HG03135 (cell line): Measurements from ENCODE around the gene ZNF236.

Source experiments
- ATAC-seq: cut with Tn5 transposase; IDR thresholded peaks from one replicate; pipeline ENCODE4 v1.9.1; 2021; ENCODE audit warnings: mild to moderate bottlenecking, moderate library complexity; ENCODE audit not compliant: unreplicated experiment

Gene ZNF236

DNA sequence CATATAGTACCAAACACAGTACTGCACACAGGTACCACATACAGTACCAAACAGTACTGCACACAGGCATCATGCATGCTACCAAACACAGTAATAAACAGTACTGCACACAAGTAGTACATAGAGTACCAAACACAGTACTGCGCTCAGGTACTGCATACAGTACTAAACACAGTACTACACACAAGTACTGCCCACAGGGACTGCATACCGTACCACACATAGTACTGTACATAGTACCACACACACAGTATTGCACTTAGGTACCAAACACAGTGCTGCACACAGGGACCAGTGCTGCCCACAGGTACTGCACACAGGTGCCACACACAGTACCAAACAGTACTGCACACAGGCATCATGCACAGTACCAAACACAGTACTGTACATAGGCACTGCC is 74.9 kb downstream of the ZNF236 start:
- ATAC-seq = no peak

- no peak for ATAC-seq
Measured at GRCh38 chr18:76903386-76903785, 81.0 kb downstream of the ZNF236 start.

GRCh38 chr18:76905821-76906220 is 83.5 kb downstream of the ZNF236 start:
- ATAC-seq = no peak

GRCh38 chr18:76908277-76908676 is 85.9 kb downstream of the ZNF236 start:
- no peak for ATAC-seq

GRCh38 chr18:76909439-76909838 is 87.1 kb downstream of the ZNF236 start:
- no peak for ATAC-seq

DNA sequence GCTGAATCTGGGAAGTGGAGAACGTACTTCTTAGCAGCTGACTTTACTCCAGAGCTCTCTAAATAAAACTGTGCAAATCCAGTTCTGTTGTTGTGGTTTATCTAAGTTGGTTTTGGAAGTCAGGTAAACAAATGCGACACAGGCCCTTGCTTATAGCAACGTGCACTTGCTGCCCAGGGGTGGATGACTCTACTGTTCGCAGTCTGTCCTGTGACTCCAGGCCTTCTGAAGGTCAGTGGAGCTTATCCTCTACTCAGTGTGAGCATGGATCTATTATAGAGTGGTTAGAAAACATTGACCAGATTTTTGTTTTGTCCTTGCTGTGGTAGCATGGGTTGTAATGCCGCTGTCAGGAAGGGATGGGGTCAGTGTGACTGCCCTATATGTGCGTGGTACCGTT is 89.1 kb downstream of the ZNF236 start:
- ATAC-seq = no peak

- ATAC-seq = no peak
Measured at GRCh38 chr18:76913583-76913982, 91.2 kb downstream of the ZNF236 start.

DNA sequence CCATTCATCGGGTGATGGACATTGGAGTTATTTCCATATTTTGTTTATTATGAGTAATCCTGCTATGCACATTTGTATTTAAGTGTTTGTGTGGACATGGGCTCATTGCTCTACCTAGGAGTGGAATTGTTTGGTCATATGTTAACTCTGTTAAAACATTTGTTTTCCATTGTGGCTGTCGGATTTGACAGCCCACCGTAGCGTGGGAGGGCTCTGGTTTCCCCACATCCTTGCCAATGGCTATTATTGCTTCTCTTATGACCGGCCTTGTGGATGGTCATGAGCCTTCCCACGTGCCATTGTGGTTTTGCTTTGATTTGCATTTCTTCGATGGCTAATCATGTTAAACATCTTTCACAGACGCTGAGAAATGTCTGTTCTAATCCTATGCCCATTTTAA is 92.0 kb downstream of the ZNF236 start:
- ATAC-seq = no peak

DNA sequence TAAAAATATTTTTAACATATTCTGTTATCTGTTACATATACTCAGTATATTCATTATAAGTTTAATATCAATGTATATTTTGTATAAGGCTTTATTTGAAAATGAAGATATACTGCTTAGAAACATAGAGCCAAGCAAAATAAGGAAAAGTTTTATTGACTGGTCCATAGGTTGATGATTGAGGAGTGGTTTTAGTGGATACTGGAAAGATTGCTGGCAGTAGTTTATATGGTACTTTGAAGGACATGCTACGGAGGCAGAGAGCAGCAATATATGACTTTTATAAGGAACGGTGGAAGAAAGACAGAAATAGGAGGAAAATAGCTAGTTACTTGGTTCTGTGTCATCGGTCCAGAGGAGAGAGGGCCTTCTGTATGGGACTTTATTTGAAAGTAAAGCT is 92.4 kb downstream of the ZNF236 start:
- no peak for ATAC-seq

DNA sequence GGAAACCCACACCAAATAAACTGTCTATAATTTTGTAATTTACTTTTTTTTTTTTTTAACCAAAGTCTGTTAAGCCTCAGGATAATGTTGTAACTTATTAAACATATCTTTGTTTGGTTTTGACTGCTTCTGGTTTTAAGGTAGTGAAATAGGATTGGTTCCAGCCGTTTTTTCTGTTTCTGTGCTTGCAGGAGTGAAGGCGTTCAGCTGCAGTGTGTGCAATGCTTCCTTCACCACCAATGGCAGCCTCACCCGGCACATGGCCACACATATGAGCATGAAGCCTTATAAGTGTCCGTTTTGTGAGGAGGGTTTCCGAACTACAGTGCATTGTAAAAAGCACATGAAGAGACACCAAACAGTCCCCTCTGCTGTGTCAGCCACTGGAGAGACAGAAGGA is 93.1 kb downstream of the ZNF236 start:
- no peak for ATAC-seq

GRCh38 chr18:76920974-76921373 is 98.6 kb downstream of the ZNF236 start:
- no peak for ATAC-seq

DNA sequence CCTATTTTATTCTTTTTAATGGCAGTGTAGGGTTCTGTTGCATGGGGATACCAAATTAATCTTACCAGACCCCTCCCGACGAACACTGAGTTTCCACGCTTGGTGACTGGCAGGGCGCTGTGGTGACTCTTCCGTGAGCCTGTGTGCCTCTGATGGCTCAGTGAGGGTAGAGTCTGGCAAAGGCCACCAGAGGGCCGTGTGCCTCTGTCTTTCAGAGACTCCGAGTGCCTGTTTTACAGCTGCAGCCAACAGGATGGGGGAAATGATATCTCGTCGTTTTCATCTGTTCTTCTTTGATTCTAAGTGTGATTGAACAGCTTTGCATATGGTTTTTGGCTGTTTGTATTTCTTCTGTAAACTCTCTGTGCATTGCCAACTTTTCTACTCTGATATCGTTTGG is 99.8 kb downstream of the ZNF236 start:
- ATAC-seq = peak; percentile 99

DNA sequence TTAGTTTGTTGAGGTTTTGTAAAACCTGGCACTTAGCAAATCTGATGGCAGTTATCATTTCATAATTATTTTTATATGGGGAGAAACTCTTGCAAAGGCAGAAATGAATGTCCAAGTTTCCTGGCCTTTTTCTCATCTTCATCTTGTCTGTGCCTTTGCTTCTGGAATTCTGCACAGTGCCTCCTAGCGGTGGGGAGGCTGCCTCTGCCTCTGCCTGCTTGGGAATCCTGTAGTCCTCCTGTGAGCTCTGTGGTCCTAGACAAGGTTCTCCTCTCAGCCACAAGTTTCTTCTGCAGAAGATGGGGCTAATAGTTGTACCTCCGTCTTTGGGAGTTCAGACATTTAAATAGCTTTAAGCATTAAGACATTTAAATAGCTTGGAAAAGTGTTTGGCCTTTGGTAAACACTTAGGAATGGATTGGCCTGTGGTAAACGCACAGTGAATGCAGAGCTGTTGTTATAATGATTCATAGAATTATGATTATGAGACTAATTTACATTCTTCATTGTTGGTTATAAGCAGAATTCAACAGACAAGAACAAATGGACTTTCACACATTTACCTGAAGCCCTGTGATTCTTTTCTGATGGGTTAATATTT is 101.2 kb downstream of the ZNF236 start:
- ATAC-seq = no peak

DNA sequence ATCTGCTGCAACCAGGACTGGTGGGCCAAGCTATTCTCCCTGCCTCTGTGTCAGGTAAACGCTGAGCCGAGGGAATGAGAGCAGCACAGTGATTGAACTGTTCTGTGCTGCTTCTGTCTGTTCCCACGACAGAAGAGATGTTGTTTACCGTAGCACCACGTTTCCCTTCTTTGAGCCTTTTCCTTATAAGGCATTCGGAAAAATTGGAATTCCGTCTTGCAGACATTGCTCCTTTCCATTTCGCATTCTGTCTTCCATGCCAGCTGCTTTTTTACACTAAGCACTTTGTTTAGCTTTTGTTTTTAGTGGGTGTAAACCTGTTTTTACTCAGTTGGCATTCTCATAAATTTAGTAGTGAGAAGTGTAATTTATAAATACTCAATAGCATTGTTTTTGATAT is 103.1 kb downstream of the ZNF236 start:
- ATAC-seq = no peak

- no peak for ATAC-seq
Measured at GRCh38 chr18:76927223-76927725, 104.9 kb downstream of the ZNF236 start.

DNA sequence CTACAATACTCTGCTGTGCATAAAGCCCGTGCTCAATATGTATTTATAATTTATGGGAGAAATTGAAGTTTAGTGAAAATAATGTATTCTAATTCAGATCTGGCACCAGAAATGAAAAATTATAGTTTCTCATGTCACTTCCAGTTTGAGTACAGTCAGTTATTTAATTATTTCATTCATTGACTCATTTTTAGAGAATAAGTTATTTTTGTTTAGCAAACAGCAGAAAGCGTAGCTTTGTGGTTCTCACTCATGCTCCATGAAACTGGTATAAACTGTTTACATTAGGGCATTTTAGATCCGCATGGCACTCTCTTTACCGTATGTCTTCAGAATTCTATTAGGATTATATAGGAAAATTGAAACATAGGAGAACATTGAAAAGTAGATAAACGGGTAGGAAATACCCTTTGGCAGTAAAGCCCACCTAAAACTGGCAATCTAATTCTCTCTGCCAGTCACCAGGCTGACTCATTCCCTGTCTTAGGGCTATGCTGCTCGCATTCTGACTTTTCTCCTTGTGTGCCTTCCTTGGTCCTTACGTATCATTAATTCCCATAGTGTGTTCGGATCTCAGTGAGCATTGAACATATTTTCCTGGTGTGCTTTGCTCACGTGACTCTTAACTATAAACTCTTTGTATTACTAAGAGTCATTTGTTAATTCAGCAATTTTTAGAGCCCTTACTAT is 106.0 kb downstream of the ZNF236 start:
- no peak for ATAC-seq

DNA sequence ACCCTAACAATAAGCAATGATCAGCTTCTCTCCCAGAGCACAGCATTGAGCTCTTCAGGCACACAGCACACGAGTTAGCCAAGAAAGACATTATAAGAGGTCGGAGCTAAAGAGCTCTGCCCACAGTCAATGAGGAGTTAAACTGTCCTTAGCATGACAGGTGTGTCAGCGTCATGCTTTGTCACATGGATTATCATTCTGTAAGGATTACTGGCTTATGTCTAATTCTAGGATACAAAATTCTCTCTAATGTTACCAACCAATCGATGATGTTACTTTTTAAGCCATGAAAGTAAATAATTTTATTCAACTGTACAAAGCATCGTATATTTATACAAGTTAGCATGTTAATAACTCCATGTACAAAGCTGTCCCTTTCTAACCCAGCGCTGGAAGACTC is 108.8 kb downstream of the ZNF236 start:
- no peak for ATAC-seq

DNA sequence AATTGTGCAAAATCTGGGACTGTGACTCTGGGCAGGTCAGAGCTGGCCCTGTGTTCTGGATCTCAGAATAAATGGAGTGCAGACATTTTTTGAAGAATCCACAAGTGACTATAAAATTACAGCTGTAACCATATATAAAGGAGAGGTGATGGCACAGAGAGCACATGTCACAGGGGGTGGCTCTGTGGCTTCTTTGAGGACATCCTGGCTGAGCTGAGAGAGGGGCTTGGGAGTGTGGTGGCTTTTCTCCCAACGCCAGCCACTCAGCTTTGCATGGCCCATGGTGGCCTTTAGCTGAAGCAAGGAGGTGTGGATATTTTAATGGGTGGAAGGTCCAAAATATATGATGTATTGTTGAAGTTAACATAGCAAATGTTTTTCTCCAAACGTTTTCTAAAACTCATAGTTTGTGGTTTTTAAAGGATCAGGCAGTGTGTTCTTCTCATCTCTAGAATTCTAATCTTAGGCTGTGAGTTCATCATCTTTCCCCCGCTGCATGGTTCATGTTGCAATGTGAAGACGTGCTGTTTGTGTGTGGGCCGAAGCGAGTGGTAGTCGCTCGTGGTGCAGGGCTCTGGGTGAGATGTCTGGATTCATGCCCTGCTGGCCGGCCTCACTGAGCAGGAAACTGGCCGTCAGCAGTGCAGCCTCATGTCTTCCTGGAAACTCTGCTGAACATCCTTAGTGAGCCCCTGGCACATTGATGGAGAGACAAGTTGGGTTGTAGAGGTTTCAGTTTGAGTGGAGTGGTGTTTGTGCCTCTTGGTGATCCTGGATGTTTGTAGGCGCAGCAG is 109.9 kb downstream of the ZNF236 start:
- no peak for ATAC-seq

DNA sequence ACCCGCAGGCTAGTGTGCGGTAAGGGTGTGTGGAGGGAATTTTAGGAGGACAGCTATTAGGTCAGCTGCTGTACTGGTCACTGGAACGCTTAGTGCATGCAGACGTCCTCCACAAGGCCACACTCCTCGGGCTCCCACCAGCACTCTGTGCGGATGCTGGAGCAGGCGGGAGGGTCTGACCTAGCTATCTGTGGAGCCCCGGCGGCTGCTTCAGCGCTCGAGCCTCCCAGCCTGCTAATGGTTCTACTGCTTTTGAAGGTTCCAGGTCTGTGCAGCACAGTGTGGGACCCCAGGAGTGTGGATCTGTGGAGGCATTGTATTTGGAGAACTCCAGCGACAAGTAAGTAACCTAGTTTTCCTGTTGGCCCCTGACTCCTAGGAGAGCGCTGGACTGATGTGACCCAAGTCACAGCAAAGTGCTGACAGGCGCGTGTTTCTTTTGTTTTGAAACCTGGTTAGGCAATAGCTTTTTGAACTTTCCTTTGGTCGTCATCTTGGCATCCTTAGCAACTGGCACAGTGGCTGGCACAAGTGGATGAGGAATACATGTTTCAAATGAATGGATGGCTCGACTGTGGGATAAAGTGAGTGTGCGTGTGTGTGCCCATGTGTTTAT is 113.5 kb downstream of the ZNF236 start:
- ATAC-seq = no peak

DNA sequence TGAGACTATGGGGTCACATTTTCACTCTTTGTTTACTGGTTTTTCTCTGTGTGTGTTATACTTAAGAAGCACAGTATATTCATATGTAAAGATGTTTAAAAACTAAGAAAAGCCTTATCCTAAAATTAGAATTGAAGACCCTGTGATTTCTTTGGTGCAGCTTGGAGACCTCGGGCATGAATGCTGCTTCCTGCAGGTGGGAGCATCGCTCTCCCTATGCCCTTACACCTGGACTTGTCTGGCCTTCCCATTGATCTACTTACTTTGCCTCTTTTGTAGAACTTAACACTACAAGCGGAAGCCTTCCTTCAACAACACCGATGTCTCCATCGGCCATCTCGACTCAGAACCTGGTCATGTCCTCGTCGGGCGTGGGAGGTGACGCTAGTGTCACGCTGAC is 114.5 kb downstream of the ZNF236 start:
- no peak for ATAC-seq

- no peak for ATAC-seq
Measured at GRCh38 chr18:76937597-76937996, 115.2 kb downstream of the ZNF236 start.

- ATAC-seq = no peak
Measured at GRCh38 chr18:76938619-76939018, 116.3 kb downstream of the ZNF236 start.
